GM19395 (cell line): ENCODE measurements around the gene ALOX12.
"Not testable (repeated sequence)": the region's sequence is repeated elsewhere in the genome, so short reads cannot be mapped to it uniquely, and the experiment has no call there.

Experiments used
- ATAC-seq: cut with Tn5 transposase; IDR thresholded peaks from one replicate; pipeline ENCODE4 v1.9.1; 2021; ENCODE audit warnings: mild to moderate bottlenecking, moderate library complexity; ENCODE audit not compliant: unreplicated experiment

ALOX12 gene

GRCh38 chr17:6995500-6996255, at the start of gene ALOX12:
Gene ALOX12 (plus strand): TSS chr17:6996049. CDS start chr17:6996118, 69 bp downstream.
- no peak for ATAC-seq

- ATAC-seq: no peak
Observed at GRCh38 chr17:6947745-6948144, 48.1 kb upstream of the ALOX12 start.

- no peak for ATAC-seq
Observed at GRCh38 chr17:6948562-6948961, 47.3 kb upstream of the ALOX12 start.

DNA sequence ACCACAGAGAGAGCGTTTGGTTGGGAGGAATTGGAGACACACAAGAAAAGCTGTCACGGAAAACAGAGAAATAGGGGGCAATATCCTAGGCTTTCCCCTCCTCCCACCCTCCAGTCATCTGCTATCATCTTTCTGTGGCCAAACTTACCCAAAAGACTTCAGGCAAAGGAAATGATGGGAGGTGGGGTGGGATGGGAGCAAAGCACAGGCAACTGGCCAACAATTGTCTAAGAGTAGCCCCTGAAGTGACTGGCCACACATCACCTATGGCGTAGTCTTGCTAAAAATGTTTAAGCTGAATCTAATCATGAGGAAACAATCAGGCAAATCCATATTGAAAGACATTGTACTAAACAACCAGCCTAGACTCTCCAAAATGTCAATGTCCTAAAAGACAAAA, 46.9 kb upstream of the ALOX12 start:
- no peak for ATAC-seq

- ATAC-seq: not testable (repeated sequence)
Observed at GRCh38 chr17:6950938-6951337, 44.9 kb upstream of the ALOX12 start.

DNA sequence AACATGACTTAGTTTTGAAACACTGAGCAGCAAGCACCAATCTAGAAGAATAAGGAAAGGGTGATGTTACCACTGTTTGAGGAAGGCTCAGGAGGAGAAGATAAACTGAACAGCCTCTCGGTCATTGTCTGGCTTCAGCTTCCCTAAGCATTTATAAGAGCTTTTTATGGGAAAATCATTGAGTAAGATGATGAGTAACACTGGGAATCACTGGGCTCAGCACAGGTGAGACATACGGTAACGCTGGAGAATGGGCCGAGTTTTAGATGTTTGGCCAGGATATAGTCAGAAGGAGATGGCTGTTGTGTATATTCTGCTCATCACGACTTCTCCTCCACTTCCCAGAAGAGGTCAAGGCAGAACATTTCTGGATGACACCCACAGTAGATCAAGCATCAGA, 42.2 kb upstream of the ALOX12 start:
- ATAC-seq: no peak

DNA sequence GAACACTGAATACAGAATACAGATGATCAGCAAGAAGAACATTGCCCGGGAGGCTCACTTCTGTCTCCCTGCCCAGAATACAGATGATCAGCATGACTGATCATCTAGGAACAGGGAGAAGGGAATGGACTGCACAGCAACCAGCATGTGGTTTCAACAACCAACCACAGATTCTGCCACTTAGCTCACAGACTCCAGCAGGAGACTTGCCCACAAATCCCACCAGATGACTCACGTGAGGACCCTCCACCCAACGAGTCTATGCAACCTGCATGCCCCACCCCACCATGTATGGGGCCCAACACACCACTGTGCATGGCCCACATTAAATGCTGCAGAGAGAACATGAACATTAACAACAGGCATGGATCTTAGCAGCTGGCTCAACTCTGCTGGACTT, 36.1 kb upstream of the ALOX12 start:
- ATAC-seq: no peak

DNA sequence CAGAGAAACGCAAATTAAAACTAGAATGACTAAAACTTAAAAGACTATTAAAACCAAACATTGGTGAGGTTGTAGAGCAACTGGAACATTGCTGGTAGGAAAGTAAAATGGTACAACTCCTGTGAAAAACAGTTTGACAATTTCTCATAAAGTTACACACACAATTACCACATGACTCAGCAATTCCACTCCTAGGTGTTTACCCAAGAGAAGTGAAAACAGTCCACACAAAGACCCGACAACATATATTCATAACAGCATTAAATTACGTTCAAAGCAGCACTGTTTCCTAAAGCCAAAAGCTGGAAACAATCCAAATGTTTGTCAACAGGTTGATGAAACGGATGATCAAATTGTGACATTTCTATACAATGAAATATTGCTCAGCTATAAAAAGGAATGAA, 26.5 kb upstream of the ALOX12 start:
- ATAC-seq: no peak

DNA sequence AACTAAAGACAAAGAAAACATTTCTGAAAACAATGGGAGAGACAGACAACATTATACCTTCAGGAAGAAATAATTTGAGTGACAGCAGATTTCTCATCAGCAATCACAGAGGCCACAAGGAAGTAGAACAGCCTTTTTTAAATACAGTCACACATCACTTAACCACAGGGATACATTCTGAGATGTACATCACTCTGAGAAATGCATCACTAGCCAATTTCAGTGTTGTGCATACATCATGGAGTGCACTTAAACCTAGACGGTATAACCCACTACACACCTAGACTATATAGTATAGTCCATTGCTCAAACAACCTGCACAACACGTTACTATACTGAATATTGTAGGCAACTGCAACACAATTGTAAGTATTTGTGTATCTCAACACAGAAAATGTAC, 24.9 kb upstream of the ALOX12 start:
- ATAC-seq: no peak

DNA sequence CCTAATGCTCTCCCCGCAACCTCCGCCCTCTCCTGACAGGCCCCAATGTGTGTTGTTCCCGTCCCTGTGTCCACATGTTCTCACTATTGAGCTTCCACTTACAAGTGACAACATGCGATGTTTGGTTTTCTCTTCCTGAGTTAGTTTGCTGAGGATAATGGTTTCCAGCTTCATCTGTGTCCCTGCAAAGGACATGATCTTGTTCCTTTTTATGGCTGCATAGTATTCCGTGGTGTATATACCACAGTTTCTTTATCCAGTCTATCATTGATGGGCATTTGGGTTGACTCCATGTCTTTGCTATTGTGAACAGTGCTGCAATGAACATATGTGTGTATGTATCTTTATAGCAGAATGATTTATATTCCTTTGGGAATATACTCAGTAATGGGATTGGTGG, 16.4 kb upstream of the ALOX12 start:
- not testable (repeated sequence) for ATAC-seq

- ATAC-seq: no peak
Observed at GRCh38 chr17:6981426-6981825, 14.4 kb upstream of the ALOX12 start.

DNA sequence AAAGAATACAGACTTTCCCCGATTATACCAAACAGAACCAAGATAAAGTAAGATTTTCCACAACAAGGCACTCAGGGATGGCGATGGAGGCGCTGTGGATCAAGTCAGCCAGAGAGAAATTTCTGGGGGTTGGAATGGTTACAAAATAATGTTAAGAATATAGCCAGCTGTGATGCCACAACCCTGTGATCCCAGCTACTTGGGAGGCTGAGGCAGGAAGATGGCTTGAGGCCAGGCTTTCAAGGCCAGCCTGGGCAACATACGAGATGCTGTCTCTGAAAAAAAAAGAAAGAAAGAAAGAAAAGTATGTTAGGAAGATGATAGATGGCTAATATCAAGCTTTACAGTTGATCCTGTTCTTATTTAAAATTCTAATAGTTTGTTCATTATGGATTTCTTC, 10.6 kb upstream of the ALOX12 start:
- no peak for ATAC-seq

GRCh38 chr17:6986676-6987075, 9.2 kb upstream of the ALOX12 start:
- ATAC-seq: no peak

- ATAC-seq: no peak
Observed at GRCh38 chr17:6989779-6990178, 6.1 kb upstream of the ALOX12 start.

GRCh38 chr17:6993613-6994056, 2.2 kb upstream of the ALOX12 start:
- not testable (repeated sequence) for ATAC-seq

DNA sequence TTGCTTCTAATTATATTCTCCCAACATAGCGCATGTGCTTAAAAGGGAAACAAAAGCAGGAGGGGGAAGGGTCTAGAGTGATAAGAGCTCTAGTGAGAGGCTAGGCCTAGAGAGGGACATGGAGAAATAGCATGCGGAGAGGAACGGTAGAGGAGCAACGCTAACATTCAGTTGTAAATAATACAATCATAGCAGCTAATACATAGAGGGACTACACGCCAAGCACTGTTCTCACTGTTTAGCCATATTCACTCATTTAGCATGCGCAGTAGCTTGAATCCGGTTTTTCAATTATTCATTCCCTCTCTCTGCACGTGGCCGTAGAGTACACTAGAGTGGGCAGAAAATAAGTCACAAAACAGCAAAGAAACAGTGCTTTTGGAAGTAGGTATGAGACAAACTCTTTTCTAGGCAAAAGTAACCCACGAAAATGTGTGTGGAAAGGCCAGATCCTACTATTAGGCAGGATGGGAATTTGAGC, 1.7 kb upstream of the ALOX12 start:
- no peak for ATAC-seq

GRCh38 chr17:6994666-6995256, 1.1 kb upstream of the ALOX12 start:
- no peak for ATAC-seq

DNA sequence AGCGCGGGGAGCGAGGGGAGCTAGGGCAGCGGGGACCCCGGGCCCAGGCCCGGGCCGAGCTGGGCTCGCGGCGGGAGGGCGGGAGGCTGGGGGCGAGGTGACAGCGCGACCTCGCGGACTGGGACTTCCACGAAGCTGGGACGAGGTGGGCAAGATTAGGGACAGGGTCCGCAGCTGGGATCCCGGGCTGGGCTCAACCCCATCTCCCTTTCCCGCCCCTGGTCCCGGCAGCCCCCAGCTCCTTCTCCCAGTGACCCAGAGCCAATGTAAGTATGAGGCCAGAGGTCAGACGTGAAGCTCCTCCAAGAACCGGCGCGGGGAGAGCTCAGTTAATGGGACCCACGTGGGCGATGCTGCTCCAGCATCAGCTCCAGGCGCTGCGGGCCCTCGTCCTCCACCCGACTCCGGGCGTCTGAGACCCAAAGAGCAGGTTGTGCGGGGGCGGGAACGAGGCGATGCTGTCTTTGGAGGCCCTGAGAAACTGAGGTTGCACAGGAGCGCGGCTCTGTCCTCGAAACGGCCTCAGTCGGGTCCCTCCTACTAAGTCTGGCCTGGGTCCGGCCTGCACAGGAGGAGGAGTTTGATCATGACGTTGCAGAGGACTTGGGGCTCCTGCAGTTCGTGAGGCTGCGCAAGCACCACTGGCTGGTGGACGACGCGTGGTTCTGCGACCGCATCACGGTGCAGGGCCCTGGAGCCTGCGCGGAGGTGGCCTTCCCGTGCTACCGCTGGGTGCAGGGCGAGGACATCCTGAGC, 585 bp downstream of the ALOX12 start:
- ATAC-seq: no peak

DNA sequence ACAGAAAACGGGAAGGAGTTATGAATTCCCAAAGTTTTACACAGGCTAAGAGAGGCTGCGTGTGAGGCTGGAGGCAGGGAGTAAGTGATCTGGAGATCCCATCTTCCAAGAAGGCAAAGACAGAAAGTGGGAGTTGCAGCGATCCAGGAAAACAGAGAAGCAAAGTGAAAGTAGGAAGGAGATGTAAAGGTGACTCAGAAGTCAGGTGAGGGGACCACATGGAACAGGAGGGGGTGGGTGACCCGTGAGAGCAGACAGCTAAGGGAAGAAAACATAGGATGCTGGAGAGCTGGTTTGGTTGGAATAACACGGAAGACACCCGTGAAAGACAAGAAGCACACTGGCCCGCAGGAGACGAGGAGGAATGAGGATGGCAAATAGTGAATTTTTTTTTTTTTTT, 1.3 kb downstream of the ALOX12 start:
- ATAC-seq: no peak

GRCh38 chr17:6998855-6999508, 3.1 kb downstream of the ALOX12 start:
- ATAC-seq: no peak

DNA sequence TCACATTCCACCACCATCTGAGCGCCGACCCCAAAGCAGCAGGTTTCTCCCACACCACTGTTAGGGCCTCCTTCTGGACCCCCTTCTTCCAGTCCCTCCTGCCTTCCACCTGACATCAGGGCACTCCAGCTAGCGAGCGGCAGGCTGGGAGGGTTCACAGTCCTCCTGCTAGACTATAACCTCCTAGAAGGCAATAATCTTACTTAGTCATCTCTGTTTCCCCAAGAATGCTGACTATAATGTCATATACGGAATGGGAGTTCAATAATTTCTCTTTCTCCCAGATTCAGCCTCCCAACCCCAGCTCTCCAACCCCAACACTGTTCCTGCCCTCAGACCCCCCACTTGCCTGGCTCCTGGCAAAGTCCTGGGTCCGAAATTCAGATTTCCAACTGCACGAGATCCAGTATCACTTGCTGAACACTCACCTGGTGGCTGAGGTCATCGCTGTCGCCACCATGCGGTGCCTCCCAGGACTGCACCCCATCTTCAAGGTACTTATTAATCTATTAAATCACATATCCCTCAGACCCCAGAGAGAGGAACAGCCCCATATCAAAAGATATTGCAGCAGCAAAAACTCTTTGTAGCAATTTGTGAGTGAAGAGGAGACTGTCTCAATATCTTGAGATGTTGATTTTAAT, 5.6 kb downstream of the ALOX12 start:
- ATAC-seq: no peak
